CD4-positive, alpha-beta T cell treated with Interleukin-21 for 1 hour (primary cell): Measurements from ENCODE around the gene MYH2.
"Not testable (repeated sequence)": the region's sequence is repeated elsewhere in the genome, so short reads cannot be mapped to it uniquely, and the experiment has no call there.

Experiments
- DNase-seq: peaks from one replicate; pipeline ENCODE4 v3.0.0-alpha.2; 2020

MYH2 gene

DNA sequence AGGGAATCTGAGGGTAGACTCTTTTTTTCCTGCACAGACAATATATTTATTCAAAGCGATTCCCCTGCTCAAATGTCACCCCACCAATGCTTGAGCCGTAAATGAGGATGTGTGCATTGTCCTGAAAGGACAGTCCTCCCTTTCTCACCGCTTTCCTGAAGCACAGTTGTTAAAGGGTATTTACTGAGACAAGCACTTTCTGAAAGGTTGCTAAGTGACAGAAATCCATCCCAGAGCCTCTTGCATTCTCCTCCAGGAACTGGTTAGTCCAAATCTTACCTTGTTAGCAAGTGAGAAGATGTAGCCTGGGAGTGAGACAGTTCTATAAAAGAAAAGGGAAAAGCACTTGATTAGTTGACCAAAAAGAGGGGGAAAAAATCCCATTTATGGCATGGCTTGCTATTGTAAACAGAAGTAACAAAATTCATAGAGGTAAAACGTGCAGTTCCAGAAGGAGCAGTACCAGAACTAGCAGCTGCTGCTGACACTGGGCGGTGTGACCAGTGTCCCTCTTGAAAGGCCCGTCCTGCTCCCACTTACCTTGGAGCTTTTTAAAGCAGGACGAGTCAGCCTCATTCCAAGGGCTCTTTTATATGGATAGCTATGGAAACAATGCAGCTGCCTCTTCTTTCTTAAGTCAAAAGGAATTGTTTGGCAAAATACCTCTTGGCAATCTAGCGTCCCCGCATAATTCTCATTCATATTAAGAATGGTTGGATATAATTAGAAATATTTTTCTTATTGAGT is at the start of gene MYH2:
Gene MYH2, minus strand, starts transcription at position 563 of the 747 bp plus-strand sequence. CDS start 1,738 bp downstream, outside the sequence.
- no peak for DNase-seq

DNA sequence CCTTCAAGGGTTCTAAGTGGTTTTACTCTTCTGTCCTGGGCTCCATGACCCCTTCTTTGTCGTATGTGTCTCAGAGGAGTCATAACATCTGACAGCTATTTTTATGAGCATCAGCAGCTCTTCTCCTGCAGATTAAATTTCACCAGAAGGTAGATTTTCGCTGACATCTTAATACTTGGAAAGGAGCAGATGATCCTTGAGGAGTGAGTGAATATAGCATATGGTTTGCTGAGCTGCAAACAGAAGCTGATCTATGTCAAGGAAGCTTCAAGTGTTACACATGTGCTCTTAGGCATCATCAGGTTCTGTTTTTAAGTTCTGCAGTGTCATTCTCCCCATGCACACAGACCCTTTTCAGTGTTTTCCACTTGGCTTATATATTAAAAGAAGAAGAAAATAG is 49.2 kb upstream of the MYH2 start:
- DNase-seq: no peak

- DNase-seq: no peak
These were observed 40.2 kb upstream of the MYH2 start for GRCh38 chr17:10589553-10590145.

- no peak for DNase-seq
These were observed 36.1 kb upstream of the MYH2 start for GRCh38 chr17:10585529-10585928.

GRCh38 chr17:10583834-10584233 is 34.4 kb upstream of the MYH2 start:
- DNase-seq: no peak

- no peak for DNase-seq
These were observed 29.8 kb upstream of the MYH2 start for GRCh38 chr17:10579270-10579669.

DNA sequence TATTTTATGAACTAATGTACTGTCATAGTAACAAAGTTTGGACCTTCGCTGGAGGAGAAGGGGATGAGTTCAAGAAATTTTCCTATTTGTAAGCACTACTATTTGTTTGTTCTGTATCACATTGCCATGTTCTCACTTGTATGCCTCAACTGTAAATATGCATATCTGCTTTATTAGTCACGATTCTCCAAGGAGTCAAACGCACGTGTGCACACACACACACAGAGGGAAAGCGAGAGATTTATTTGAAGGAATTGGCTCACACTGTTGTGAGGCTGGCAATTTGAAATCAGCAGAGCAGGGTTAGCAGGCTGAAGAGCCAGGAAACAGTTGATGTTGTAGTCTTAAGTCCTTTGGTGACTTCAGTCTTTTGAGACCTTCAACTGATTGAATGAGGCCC is 24.9 kb upstream of the MYH2 start:
- DNase-seq: no peak

DNA sequence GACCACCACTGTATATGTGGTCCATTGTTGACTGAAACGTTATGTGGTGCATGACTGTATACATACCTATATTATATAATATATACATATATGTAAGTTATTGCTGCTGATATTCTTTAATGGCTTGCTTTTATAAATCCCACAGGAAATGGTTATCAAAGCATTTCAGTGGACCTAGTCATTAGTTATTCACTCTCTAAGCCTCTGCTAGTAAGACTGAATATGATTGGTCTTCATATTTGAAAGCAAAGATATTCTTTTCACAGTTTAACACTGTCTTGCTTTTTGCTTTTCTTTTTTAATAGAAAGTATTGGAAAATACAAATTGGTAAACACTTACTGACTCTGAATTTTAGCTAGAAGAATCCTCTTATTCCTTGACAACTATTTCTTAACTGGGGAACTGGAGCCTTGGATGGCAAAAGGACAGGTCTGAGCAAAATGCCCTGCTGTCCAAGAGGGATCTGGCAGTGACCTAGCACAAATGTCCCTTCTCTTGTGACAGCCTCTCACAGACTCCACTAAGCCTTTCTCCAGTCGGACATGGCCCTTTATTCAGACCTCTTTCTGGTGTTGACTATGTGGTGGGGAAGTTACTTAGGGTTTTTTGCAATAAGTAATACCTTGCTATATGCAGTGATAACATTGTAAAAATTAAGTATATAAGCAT is 14.7 kb upstream of the MYH2 start:
- no peak for DNase-seq

GRCh38 chr17:10558049-10558448 is 8.6 kb upstream of the MYH2 start:
- no peak for DNase-seq

DNA sequence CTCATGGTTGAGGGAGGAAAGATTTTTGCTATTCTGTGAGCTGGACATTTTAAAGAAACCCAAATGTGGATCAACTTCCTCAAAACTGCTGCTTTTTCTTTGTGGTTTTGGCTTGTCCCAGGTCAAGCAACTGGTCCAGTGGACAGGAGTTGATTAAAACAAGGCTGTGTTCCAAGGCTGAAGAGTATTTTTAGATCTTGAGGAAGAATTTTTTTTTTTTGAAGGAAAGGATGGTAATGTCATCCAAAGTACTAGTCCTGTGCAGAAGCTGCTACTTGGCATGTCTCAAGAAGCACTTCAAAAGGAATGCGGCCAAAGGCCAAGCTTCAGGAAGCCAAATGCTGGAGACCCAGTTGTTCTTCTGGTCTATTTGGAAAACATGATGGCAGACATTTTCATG is 8.0 kb upstream of the MYH2 start:
- no peak for DNase-seq

DNA sequence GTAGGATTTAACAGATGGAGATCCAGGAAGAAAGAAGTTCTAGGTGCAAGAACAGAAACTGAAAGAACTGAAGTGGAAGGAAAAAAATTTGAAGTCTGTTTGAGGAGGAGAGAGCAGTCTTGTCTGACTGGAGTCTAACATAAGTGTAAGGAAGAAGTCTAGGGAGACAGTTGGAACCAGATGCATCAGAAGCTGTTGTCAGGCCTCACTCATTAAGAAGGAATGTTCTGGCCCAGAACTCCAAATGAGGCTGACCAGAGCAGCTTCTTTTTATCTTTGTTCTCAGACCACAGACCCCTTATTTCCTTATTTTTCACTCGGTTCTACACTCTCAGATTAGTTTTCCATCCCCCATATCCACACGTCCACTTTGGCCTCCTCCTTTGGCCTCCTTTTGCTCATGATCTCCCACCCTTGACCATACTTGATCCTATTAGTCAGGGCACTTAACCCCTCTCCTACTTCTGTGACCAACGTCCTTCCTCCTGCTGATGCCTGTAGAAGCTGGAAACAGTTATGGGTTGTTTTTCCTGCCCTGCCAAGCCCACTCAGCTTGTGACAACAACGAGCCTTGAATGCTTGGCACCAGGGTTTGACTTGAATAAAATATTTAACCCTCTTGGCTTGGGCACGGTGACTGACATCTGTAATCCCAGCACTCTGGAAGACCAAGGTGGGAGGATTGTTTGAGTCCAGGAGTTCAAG is 7.0 kb upstream of the MYH2 start:
- no peak for DNase-seq

- no peak for DNase-seq
These were observed 556 bp upstream of the MYH2 start for GRCh38 chr17:10550014-10550413.

DNA sequence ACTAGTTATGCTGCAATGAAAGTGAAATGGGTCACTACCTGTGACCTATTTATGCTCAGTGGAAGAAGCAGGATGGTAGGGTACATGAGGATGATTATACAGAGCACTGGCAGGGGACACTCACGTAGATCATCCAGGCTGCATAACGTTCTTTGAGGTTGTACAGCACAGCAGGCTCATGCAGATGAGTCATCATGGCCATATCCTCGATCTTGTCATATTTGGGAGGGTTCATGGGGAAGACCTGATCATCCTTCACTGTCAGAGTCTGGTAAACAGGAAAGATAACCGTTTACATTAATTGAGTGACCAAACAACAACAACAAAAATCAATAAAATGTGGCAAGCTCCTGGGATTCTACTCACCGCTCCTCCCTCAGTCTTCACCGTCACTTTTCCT is 2.1 kb downstream of the MYH2 start:
- DNase-seq: no peak

DNA sequence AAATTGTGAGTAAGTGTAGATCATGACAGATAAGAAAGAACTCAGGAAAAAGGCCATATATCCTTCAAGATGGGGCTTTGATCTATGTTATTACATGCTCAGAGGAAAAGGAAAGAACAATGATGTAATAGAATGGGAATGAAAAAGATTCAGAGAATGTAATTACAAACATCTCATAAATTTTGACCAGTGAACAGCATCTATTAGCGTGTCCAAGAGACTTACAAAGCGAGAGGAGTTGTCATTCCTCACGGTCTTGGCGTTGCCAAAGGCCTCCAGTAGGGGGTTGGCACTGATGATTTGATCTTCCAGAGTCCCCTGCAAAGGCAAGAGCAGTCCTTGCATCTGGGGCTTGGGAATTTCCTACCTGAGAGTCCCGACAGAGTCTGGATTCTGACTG is 6.0 kb downstream of the MYH2 start:
- DNase-seq: not testable (repeated sequence)

GRCh38 chr17:10541179-10541578 is 8.3 kb downstream of the MYH2 start:
- not testable (repeated sequence) for DNase-seq

DNA sequence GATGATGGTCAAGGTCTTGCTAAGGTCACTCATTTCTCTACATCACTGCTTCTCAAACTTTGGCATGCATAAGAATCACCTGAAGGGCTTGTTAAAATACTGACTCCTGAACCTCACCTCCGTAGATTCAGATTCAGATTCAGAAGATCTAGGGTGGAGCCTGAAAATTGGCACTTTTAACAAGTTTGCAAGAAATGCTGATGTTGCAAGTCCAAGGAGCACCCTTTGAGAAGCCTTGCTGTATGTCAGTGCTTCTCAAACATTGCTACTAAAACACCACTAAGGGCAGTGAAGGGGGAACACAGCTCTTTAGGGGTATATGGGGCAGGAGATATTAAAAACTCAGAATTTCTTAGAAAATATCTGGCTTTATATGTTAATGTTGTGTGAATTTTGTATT is 17.4 kb downstream of the MYH2 start:
- no peak for DNase-seq

DNA sequence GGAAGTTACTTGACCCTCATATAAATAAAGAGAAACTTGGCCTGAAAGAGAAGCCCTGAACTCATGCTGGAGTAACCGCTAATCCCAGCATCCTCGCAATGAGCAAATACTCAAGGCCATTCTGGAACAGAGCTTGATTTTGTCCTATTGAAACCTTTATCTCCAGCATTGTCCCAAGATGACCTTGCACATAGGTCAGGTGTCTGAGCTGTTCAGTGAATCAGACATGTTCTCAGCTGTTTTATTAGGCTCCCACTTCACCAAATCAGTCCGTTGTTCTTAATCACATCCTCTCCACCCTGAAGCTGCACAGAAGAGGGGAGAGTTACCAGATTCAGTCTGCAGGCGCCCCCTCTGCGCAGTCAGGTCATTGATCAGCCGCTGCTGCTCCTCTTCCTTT is 22.0 kb downstream of the MYH2 start:
- no peak for DNase-seq

DNA sequence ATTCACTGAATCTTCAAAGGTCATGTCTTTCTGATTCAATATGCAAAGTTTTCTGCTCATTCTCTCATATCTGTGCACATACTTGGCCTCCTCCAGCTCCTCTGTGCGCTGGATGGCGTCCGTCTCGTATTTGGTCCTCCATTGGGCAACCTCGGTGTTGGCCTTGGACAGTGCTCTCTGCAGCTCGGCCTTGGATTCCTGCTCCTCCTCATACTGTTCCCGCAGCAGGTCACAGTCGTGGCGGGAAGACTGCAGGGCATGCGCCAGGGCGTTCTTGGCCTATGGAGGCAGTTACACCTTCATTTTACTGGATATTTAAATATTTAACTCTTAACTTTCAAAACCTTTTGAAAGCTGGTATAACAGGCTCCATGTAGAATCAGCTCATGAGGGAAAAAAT is 22.9 kb downstream of the MYH2 start:
- no peak for DNase-seq

GRCh38 chr17:10523064-10523463 is 26.4 kb downstream of the MYH2 start:
- no peak for DNase-seq

GRCh38 chr17:10521949-10522348 is 27.5 kb downstream of the MYH2 start:
- no peak for DNase-seq

- DNase-seq: no peak
These were observed 31.0 kb downstream of the MYH2 start, which contains the start of gene MYH1 for GRCh38 chr17:10518271-10519037. MYH1 (minus strand) TSS chr17:10518542; CDS start chr17:10516642, 1,900 bp downstream.

GRCh38 chr17:10516638-10517037 is 32.8 kb downstream of the MYH2 start:
- DNase-seq: no peak

- no peak for DNase-seq
These were observed 33.4 kb downstream of the MYH2 start for GRCh38 chr17:10516065-10516464.
